SKM-1 treated with dmso at 0.1 percent for 144 hours (cell line): Measurements from ENCODE around the gene DLG2.

ENCODE experiments used
- DNase-seq: peaks from one replicate; lab custom pipeline; 2025; ENCODE audit not compliant: unreplicated experiment; lab: John Stamatoyannopoulos, UW

DLG2 gene

DNA sequence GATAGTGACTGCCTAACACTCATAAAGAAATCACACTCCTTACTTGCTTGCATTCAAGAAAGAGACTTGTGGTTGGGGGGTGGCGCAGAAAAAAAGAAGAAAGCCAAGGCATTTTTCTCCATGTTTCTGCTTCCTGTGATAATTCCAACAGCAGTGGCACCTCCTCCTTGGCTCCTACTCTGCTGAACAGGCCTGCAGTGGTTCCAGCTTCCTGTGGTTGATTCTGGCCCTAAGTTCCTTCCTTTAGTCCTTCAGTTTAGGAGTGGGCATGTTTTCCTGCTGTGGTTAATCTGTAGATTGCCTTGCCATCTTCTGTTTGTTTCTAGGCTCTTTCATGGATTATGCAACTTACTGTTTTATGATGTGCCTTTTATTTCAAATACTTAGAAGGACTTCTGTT is 940.4 kb downstream of the DLG2 start:
- DNase-seq: no peak

DNA sequence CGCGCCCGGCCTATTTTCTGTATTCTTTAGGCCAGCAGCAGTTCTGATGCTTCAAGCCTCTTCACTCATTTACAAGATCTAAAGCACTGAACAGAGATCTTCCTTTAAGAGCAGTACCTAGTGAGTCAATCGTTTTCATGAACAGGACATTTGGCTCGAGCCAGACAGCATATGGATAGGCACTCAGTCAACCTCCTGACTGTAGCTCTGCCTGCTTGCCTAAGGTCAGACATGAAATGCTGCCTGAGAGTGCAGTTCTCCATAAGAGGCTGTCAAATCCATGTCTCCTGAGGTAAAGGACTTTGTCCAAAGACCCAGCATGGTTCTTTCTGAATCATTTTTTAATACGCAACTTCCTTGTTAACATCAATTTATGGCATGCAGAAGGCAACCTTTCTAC is 941.2 kb downstream of the DLG2 start:
- no peak for DNase-seq

DNA sequence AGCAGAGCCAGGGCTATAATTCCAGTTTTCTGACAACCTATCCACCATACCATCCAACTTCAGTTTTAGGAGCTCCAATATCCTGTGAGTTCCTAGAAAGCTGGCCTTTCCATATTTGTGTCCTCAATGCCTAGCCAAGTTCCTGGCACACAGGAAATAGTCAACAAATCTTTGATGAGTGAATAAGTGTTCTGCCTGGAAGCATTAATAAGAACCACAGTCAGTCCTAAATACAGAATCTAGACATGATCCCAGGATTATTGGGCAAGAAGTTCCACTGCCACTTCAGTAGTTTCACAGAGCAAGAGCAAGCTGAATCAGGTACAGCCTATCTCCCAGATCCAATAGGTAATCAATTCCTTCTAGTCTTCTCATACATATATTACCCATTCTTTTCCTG is 942.0 kb downstream of the DLG2 start:
- DNase-seq: no peak

- DNase-seq: no peak
Measured at GRCh38 chr11:84681456-84681855, 945.7 kb downstream of the DLG2 start.

- no peak for DNase-seq
Measured at GRCh38 chr11:84675396-84676025, 951.6 kb downstream of the DLG2 start.

DNA sequence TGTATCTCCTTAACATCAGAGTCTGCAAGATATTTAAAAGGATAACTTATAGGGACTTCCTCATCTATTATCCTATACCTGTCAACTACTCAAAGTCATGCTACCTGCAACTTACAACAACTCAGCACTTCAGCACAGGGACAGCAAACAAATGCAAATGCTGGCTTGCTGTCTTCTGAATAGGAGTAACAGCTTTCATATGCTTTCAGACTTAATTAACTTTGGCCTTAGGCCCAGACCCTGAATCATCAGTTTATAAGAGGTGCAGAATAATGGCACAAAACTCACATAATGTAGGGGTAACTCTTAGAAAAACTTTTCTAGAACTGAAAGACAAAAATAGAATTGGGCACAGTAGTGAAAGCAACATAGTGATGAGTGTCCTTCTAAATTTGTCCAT is 953.4 kb downstream of the DLG2 start:
- DNase-seq: no peak

- DNase-seq: no peak
Measured at GRCh38 chr11:84671325-84671999, 955.7 kb downstream of the DLG2 start.

DNA sequence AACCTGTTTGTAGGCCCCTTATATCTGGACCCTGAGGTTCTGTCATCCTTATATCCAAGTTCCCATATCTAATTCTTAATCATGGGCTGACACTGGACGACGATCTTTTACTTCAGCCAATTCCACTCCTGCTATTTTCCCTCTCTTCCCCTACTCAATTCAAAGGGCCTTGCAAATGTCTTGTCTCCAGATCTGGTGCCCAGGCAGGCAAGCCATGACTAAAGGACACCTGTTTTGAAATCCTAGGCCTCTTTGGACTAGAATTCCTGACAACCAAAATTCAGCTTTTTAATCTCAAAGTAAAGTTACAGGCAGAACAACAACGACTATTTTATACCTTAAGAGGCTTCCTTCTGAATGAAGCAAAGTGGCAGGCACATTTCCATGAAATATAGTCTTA is 963.4 kb downstream of the DLG2 start:
- no peak for DNase-seq

DNA sequence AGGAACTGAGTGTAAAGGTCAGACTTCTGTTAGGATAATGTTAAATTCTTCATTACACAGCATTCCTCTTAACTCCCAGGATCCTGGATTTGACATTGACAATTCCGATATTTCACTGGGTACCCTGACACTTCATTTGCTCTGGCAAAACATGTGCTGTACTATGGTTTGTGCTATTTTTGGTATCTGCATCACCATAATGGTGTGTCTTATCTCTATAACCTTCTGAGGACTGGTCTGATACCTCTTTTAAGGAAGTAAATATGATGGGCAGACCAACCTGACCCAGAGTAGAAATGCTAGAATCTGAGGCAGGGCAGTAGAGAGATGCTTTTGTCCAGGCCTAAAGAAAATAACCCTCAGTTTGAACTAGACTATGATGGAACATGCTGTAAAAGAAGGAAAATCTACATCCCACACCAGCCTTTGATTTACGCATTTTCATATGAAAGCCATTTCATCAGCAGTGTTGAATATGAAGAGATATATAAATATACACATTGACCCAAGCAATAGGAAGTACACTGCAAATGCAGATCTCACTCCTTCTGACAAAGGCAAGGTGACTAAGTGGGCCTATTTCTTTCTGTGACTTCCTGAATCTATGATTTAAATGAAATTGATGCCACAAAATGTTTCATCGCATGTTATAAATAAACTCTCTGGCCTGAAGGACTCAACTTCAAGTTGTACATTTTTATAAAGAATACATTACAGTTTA is 966.7 kb downstream of the DLG2 start:
- DNase-seq: no peak

- DNase-seq: no peak
Measured at GRCh38 chr11:84655712-84656111, 971.4 kb downstream of the DLG2 start.

GRCh38 chr11:84648471-84648870 is 978.7 kb downstream of the DLG2 start:
- no peak for DNase-seq

GRCh38 chr11:84645988-84646694 is 981.0 kb downstream of the DLG2 start:
- DNase-seq: no peak

DNA sequence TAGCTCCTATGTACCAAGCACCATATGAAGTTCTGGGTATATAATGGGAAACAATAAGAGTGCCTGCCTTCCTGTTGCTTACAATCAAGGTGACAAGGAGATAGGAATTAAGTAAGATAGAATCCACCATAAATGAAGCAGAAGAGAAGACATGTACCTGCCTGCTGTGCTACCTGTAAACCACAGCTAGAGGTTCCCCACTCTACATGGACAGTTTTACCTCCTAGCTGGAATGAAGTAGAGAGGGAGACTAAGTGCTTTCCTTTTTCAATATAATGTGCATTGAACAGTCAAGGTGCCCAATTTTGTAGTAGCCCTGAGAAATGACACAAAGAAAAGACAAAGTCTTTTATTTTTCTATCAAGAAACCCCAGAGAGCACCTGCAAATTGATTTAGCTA is 984.6 kb downstream of the DLG2 start:
- DNase-seq: no peak

GRCh38 chr11:84634309-84634708 is 992.8 kb downstream of the DLG2 start:
- no peak for DNase-seq

DNA sequence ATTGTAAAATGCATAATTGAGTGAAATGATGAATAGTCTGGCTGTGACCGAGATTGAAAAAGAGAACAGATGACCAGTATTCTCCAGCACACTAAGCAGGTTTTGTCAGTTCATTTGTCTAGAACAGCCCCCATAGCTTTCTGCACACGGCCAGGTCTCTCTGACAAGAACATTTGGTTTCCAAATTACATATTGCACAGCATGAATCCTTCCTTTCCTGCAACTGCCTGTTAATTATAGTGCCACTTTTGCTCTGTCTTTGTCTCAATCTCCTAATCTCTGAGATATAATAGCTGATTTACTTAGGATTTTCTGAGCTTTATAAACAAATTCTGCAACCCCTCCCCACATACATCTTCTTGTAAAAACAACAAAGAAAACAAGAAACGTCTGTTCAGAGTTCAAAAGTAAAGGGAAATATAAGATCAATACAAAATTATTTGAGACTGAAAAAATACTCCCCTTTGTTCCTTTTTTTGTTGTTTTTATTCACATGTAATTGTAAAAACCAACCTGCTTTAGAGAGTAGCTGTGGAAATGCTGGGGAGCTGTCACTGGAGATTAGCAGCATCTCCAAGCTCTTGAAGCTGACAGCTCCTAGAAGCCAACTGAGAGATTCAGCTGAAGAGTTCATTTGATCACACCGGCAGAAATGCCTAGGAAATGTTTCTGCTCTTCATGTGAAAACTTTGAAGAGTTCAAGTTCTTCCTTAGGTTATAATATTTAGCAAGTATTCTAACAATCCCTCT is 998.1 kb downstream of the DLG2 start:
- DNase-seq: no peak

DNA sequence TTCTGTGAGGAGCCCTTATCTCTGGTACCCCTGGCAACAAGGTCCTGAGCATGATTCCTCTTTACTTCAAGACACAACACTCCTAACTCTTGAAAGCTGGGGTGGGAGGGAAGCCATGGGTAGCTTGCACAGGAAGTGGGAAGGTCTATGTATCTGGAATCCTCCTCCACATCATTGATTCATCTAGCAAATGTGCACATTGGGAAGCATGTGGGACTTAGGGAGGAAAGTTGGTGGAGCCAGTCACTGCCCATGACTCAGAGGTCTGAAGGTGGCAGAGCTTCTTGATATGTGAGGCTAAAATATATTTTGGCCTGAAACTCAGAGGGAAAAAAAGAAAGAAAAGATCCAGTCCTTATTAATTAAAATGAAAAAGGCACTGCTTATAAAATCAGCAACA is 1000.9 kb downstream of the DLG2 start:
- no peak for DNase-seq

- DNase-seq: no peak
Measured at GRCh38 chr11:84612645-84613044, 1014.5 kb downstream of the DLG2 start.

GRCh38 chr11:84608837-84609196 is 1018.3 kb downstream of the DLG2 start:
- no peak for DNase-seq

- no peak for DNase-seq
Measured at GRCh38 chr11:84607975-84608836, 1018.9 kb downstream of the DLG2 start.

GRCh38 chr11:84594602-84595001 is 1032.5 kb downstream of the DLG2 start:
- no peak for DNase-seq
